COR-L47 (cell line): ENCODE data around the gene KASH5.
A peak's percentile ranks its signal among the peaks of the same experiment; 100 is the strongest.
"Not testable (repeated sequence)": the region's sequence is repeated elsewhere in the genome, so short reads cannot be mapped to it uniquely, and the experiment has no call there.

Source experiments
- DNase-seq: peaks from one replicate; lab custom pipeline; 2025; lab: John Stamatoyannopoulos, UW

The KASH5 gene

DNA sequence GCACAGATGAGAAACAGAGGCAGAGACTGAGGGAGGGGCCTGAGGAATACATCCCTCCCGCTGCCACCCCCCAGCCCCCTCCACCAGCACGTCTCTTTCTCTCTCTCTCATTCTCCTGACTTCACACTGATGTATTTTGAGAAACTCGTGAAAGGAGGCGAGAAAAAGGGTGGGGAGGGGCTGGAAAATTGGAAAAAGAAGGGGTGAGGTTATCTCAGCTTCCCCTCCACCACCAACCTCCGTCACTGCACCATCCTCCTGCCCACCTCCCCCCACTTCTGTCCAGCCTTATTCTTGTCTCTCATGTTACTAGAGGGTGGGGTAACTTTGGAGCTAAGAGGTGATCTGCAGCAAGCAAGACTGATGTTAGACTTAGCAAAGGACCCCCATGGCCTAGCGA is 51.8 kb downstream of the KASH5 start:
- DNase-seq: no peak

DNA sequence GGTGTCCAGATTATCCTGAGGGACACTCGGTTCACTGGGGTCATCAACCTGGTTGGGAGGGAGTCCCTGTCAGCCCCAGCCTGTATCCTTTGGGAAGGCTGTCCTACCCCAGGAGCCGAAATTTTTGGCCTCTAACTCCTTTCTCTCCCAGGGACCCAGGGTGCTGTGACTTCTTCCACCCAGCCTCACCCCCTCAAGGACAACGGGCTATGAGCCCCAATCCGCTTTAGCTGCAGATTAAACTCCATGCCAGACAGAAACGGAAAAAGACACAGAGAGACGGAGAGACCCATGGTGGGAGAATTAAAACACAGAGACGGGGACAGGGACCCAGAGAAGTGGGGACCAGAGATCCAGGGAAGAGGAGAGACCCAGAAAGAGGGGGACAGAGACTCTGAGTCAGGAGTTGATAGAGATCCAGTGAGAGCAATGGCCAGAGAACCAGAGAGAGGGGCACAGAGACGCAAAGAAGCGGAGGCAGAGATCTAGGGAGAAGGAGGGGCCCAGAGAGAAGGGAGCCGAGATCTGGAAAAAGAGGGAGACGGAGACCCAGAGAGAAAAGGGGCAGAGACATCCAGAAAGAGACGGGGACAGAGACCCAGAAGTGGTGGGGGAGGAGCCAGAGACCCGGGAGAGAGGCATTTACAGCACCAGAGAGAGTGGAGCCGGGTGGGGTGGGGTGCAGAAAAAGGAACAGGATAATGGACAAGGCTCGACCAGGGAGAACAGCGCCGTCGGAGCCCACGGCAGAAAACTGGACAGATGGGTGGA is 52.6 kb downstream of the KASH5 start:
- DNase-seq: no peak

DNA sequence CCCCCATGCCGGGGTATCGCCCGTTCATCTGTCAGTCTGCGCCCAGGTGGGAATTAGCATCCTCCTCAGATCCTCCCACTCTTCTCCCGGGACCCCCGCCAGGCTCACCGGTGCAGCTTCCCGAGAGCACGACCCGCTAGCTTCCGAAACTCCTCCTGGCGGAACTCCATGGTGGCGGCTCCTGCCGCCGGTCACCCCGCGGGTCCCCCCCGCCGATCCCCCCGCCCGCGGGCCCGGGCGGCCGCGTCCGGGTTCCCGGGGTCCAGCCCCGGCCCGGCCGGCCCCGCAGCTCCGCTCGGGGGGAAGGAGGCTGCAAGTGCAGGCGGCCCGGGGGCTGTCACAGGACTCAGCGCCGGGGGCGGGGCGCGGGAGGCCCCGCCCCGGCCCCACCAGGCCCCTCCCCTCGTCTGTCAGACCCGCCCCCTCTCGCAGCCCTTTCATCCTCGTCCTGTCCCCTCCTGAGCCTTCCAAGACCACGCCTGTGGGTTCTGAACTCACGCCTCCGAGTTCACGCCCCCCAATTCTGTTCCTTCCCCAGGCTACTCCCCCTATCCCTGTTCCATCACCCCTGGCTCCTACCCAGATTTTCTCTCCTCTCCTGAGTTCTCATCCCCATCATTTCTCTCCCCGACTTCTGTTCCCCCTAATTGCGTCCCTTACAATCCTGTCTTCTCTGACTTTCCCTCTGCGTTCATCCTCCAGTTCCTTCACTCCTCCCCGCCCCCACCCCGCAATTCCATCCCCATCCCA is 53.3 kb downstream of the KASH5 start, which contains the start of gene SLC17A7:
SLC17A7 (minus strand) TSS at position 318 of the 750 bp plus-strand sequence; CDS start at position 170, 148 bp downstream.
- no peak for DNase-seq

DNA sequence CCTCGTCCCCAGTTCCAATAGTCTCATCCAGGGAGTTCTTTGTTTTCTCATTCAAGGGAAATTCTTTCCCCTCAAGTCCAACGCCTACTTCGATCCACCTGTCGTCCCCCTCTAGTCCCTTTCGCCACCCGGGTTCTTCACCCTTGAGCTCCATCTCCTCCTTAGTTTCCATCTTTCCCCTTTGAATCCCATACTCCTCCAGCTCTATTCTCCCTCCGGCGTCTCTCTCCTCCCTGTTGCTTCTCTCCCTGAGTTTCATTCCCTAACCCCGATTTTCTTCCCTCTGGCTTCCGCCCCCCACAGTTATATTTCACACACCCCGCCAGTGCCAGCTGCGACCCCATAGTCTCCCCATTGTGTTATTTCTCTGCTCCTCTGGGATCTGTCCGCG is 53.9 kb downstream of the KASH5 start:
- DNase-seq: no peak

DNA sequence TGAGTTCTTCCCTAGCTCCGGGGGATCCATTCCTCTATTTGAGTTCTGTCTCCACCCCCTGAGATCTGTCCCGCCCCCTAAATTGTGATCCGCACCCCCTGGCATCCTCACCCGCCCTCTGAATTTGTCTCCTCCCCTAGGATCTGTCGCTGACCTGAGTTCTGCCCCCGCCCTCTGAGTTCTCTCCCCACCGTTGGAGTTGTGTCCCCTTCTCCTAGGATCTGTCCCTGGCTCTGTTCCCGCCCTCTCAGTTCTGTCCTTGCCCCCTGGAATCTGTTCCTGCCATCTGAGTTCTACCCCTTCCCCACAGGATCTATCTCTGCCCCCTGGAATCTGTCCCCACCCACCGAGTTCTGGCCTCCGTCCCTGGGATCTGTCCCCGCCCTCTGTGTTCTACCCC is 54.3 kb downstream of the KASH5 start:
- DNase-seq: no peak

DNA sequence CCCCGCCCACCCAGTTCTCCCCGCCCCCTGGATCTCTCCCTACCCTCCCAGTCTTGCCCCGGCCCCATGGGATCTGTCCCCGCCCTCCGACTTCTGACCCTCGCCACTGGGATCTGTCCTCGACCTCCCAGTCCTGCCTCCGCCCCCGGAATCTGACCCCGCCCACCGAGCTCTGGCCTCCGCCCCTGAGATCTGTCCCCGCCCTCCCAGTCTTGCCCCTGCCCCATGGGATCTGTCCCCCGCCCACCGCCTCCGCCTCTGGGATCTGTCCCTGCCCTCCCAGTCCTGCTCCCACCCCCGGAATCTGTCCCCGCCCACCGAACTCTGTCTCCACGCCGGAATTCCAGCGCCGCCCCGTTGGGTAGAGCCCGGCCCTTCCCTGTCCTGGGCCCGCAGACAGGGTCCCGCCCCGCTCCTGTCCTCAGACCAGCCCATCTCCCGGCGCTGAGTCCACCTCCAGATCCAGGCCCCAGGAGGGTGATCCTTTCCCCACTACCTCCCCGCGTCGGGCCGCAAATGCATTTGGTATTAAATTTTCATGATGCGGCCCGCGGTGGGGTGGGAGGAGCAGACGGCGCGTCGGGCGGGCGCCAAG is 54.8 kb downstream of the KASH5 start:
- DNase-seq: no peak

DNA sequence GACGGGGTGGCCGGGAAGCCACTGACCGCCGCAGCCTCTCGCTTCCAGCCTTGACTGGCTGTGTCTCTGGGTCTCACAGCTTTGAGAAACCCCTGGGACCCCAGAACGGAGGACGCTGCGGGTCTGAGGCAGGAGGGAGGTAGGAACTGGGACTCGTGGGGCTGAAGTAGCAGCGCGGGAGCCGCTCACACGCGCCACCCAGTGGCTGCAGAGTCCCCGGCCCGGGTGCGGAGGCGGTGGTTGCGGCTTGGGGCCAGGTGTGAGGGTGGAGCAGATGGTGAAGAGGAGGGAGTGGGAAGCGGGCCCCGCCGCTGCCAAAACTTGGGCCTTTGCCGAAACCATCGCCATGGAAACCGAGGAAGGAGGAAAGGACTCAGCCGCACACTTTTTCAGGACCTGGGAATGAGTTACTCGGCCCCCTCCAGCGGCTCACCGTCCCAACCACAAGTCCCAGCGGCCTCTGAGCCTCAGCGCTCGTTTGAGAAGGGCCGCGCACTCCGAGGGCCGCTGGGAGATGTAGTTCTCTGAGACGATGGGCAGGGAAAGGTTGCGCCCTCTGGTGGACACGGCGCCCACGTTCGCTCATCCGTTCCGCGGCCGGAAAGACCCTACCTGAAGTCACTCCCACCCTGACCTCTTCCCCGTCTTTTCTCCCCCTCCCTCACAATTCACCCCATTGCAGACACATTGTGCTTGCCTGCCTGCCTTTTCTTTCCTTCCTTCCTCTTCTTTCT is 55.5 kb downstream of the KASH5 start:
- peak; percentile 93 for DNase-seq

DNA sequence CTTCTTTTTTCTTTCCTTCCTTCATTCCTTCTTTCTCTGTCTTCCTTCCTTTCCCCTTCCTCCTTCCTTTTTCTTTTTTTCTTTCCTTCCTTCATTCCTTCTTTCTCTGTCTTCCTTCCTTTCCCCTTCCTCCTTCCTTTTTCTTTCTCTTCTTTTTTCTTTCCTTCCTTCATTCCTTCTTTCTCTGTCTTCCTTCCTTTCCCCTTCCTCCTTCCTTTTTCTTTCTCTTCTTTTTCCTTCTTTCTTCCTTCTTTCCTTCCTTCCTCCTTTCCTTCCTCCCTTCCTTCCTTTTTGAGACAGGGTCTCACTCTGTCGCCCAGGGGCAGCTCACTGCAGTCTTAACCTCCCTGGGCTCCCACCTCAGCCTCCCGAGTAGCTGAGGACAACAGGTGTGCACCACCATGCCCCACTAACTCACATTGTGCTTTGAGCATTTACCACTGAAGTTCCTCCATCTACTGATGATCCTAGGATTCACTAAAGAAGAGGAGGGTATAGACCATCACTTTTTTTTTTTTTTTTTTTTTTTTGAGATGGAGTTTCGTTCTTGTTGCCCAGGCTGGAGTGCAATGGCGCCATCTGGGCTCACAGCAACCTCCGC is 56.2 kb downstream of the KASH5 start:
- not testable (repeated sequence) for DNase-seq

DNA sequence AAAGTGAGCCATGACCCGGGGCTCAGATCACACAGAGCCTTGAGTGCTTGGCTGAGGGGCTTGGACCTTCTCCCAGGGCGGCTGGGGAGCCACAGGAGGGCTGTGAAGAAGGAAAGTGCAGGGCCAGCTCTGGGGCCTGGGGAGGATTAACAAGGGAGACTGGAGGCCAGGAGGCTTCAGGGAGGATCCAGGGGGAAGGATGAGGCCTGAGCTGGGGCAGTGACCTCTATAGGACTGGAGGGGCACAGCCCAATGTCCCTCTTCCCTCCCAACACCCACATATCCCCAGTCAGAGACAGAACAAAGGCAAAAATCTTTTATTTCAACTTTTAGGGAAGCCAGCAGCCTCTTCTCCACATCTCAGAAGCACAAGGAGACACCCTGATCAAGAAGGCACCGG is 57.9 kb downstream of the KASH5 start:
- DNase-seq: no peak

DNA sequence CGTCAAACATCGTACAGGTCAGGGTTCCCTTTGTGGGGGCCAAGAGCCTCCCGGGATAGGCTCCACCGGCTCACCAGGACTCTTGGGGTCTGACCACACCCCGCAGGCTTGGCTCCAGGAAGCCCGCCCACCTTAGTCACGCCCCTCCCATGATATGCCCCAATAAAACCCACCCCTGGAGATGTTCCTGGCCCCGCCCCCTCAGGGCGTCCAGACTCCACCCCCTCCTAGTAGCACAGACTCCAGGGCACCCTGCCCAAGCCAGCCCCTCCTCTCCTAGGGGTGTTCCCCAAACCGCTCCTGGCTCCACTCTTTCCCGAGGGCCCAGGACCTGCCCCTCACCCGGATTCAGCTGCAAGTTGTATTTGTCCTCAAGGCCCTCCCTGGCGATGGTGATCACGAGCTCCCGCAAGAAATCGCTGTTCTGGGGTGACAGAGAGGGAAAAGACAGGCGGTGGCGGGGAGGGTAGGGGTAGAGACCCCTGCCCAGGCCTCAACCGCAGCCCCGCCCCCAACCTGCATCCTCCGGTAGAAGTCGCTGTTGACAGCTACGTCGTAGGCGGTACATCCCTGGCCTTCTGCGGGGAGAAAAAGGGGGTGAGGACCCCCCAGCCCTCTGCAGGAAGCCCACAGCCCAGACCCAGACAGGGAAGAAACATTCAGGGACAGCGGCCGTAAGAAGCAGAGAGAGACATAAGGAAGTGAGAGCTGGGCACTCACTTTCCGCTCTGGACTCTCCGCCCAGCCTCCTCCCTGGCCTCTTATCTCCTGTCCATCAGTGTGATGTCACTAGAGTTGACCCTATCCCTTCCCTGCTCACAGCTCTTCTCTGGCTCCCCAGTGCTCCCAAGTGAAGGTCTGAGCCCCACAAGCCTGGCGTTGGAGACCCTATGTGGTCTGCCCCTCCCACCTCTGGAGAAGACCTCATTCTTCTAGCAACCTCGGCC is 59.7 kb downstream of the KASH5 start:
- no peak for DNase-seq

DNA sequence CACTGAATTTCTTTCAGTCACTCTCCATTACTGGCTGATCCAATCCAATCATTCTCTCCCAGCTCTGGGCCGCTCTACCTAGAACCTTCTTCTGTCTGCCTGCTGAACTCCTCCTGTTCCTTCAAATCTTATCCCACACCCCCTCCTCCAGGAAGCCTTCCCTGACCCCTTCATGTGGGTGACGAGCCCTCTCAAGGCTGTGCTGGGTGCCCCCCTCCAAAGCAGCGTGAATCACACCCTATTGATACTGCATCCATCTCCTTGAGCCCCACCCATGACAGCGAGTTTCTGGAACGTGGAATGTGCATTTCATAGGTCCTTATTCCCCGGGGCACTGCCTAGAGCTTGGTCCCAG is 60.4 kb downstream of the KASH5 start:
- DNase-seq: no peak

DNA sequence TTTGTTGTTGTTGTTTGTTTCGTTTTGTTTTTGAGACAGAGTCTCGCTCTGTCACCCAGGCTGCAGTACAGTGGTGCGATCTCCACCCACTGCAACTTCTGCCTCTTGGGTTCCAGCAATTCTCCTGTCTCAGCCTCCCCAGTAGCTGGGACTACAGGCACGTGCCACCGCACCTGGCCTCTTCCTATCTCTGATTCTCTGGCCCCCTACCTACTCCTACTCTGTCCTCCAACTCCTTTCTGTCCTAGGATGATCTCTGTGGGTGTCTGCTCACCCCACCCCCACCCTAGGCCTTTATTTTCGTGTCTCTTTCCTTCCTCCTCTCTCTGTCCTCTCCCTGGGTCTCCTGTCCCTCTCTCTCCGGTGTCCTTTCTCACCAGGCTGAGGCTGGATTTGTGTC is 62.4 kb downstream of the KASH5 start:
- DNase-seq: no peak

DNA sequence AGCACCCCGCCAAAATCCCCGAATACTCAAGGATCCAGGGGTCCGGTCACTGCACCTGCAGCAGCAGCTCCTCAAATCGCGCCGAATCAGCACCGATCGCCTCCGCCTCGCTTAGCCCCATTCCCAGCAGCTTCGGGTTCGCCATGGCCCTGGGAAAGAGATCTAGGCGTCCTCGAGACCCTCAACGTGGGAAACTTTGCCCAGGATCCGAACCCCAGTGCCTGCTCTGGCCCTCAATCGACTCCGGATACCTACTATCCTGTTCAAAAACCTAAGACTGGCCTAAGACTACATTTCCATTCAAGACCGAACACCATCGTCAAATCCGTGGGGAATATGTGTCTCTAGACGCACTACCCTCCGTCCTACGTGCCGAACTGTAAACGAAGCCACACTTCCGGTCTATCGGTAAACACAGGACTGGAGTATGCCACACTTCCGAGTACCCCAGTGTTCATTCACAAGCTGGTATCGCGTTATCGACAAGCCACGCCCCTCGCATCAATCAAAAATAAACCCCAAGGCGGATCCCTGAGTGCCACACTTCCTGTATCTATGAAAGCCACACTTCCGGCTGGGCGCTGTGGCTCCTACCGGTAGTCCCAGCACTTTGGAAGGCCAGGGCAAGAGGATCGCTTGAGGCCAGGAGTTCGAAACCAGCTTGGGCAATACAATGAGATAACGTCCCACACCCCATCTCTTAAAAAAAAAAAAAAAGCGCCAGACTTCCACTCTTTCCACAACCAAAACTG is 63.6 kb downstream of the KASH5 start, which contains the start of gene PIH1D1:
PIH1D1 (minus strand) TSS at position 385 of the 752 bp plus-strand sequence; CDS start at position 145, 240 bp downstream.
- DNase-seq: peak; percentile 99

DNA sequence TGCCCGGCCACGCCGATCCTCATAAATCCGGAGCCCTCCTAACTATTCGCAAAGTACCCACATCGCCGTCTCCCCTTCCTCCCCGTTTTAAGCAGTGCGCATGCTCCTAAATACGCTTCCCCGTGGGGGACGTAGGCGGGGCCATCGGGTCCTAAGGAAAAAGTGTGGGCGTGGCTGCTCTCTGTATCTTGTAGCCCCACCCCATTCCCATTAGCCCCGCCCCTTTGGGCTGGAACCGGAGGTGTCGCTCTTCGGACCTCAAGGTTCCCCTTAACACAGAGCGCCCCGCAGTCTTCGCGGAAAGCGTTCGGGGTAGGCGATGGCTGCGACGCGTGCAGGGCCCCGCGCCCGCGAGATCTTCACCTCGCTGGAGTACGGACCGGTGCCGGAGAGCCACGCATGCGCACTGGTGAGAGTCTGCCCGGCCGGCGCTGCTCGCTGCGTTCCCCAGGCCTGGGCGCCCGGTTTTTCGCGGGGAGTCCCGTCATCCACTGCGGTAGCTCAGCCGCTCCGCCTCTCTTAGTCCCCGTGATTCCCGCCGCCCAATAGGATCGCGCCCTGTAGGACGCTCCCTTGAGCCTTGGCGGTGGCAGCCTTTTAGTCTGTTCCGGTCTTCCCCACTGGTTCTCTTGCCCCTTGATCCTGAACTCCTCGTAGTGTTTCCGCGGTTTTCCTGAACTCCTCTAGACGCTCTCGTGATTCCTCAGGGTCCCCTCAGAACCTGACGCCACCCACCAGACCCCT is 65.1 kb downstream of the KASH5 start, which contains the start of gene ALDH16A1:
ALDH16A1 (plus strand) TSS at position 213 of the 744 bp plus-strand sequence; CDS start at position 320, 107 bp downstream.
- peak; percentile 98 for DNase-seq

DNA sequence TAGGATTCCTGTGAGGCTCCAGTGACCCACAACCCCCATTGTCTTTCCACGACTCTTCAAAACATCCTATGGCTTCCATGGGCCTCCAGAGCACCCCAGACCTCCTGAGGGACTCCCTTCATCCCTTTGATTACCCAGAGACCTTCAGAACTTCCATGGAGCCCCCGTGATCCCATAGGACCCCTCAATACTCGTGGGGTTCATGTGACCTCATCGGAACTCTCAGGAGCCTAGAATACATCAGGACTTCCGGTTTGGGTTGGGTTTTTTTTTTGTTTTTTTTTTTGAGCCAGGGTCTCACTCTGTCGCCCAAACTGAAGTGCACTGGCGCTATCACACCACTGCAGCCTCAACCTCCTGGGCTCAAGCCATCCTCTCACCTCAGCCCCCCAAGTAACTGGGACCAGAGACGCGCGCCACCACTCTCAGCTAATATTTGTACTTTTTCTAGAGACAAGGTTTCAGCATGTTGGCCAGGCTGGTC is 65.8 kb downstream of the KASH5 start:
- DNase-seq: no peak

DNA sequence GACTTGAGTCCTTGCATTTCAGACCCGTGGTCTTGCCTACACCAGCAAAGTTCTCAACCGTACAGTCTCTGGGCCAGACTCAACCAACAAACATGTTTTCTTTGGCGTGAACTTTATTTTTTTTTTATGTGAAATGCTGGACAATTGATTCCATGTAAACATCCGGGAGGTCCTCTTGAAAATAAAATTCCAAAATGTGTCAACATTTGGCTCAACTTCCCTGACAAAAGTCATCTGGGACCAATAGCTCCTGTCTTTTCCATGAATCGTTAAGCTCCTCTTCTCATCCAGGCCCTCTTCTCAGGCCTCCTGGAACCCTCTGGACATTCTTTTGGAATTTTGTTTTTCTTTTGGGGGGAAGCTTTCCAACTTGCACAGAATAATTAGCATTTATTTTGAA is 67.7 kb downstream of the KASH5 start:
- DNase-seq: no peak

DNA sequence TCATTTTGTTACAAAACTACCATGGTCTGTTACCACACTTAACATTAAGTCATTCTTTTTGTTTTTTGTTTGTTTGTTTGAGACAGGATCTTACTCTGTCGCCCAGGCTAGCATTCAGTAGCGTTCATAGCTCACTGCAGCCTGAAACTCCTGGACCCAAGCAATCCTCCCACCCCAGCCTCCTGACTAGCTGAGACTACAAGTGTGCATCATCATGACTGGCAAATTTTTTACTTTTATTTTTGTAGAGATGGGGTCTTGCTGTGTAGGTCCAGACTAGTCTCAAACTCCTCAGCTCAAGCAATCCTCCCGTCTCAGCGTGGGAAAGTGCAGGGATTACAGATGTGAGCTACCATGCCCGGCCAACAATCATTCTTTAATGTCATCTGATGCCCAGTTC is 68.3 kb downstream of the KASH5 start:
- no peak for DNase-seq

DNA sequence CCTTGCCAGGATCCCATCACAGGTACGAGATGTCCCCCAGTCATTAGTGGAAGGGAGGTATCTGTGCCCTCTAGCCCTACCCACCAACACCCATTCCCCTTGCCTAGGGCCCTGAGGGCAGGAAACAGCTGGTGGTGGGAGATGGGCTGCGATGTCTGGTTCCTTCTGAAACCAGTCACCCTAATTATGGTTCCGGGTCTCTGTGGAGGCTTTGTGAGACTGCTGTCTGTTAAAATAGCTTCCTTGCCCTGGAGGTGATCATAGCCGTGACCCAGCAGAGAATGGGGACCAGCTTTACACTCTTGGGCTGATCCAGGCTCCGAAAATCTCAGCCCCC is 70.5 kb downstream of the KASH5 start:
- no peak for DNase-seq

DNA sequence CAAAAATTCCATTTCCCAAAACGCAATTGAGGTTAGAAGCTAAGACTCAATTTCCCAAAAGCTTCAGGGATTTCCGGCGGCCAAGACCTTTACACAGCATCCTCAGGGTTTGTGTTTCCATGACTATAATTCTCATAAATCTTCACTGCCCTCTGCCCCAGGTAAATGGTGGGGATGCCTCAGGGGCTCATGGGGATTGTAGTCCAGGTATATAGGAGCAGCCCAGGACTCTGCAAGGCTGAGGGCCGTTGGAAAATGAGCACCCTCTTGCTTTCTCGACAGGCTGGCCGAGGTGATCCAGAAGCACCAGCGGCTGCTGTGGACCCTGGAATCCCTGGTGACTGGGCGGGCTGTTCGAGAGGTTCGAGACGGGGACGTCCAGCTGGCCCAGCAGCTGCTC is 71.3 kb downstream of the KASH5 start:
- DNase-seq: no peak
